Naive B cell (primary cell): ENCODE results near the gene UNC13A. TPM values are rescaled to one million over a fixed set of nuclear protein-coding genes. Genes with fewer than 3 reads are reported as not detected.

Experiments
- ATAC-seq, 2 donors: fragments of 150-1000 bp; cut with Tn5 transposase; 2 replicates each; pipeline ENCODE4 v1.10.0; 2021; ENCODE audit warnings: low read depth in 2 of 2, mild to moderate bottlenecking in 2 of 2, moderate library complexity in 2 of 2
- DNase-seq: peaks from one replicate; pipeline ENCODE4 v3.0.0; 2022
- H3K27ac Mint-ChIP-seq, 6 donors: one replicate each; pipeline ENCODE4 v1.8.0; 2020 to 2022; ENCODE audit warnings: mild to moderate bottlenecking in 6 of 6, mixed read lengths in 6 of 6, moderate library complexity in 5 of 6, inconsistent platforms in 2 of 6
- H3K27me3 Mint-ChIP-seq, 3 donors: one replicate each; pipeline ENCODE4 v1.8.0; 2021 to 2022; ENCODE audit warnings: mixed read lengths in 3 of 3, mild to moderate bottlenecking in 1 of 3
- H3K36me3 Mint-ChIP-seq, 2 donors: one replicate each; pipeline ENCODE4 v1.8.0; 2020 to 2022; ENCODE audit warnings: mixed read lengths in 2 of 2, inconsistent platforms in 1 of 2, mild to moderate bottlenecking in 1 of 2
- H3K4me1 Mint-ChIP-seq, 3 donors: one replicate each; pipeline ENCODE4 v1.8.0; 2020 to 2022; ENCODE audit warnings: mixed read lengths in 3 of 3, inconsistent platforms in 1 of 3, mild to moderate bottlenecking in 1 of 3, moderate library complexity in 1 of 3
- H3K4me3 Mint-ChIP-seq, 8 donors: one replicate each; pipeline ENCODE4 v1.8.0; 2020 to 2022; ENCODE audit warnings: mild to moderate bottlenecking in 8 of 8, mixed read lengths in 8 of 8, moderate library complexity in 8 of 8, inconsistent platforms in 2 of 8
- H3K9me3 Mint-ChIP-seq, 7 donors: one replicate each; pipeline ENCODE4 v1.8.0; 2020 to 2022; ENCODE audit warnings: mixed read lengths in 7 of 7, mild to moderate bottlenecking in 5 of 7, inconsistent platforms in 2 of 7, moderate library complexity in 1 of 7
- polyA plus RNA-seq, 6 donors: library from polyadenylated mRNA; unstranded; fragments of 300-500 nt; fragmentation: Illumina TruSeq; gene quantifications; one replicate each; pipeline ENCODE4 v1.2.3, GENCODE V29; 2021; ENCODE audit warnings: low read depth in 6 of 6

The UNC13A gene
- polyA plus RNA-seq, 6 donors from 2014 or later = not detected

GRCh38 chr19:17625980-17626379 is 62.2 kb downstream of the UNC13A start:
- Mint-ChIP-seq H3K9me3 (peaks cover 0 to 15% (median 10%) of the 10 kb centered on the region in 7 donors), H3K27ac (no peak overlapping the region), H3K27me3 (peaks cover 16 to 21% (median 19%) of the 10 kb centered on the region in 3 donors), H3K4me1 (peaks cover 0 to 4% (median 0%) of the 10 kb centered on the region in 3 donors), H3K4me3 (no peak overlapping the region), H3K36me3 (no peaks in the 10 kb centered on the region)
- no peak for DNase-seq
- ATAC-seq = no peak

GRCh38 chr19:17625043-17625442 is 63.1 kb downstream of the UNC13A start:
- no peak for ATAC-seq
- H3K9me3 Mint-ChIP-seq = peaks cover 0 to 16% (median 10%) of the 10 kb centered on the region in 7 donors
- no peak overlapping the region for H3K4me3 Mint-ChIP-seq

GRCh38 chr19:17624314-17624991 is 63.7 kb downstream of the UNC13A start:
- DNase-seq = no peak
- Mint-ChIP-seq H3K36me3 (no peaks in the 10 kb centered on the region), H3K9me3 (peaks cover 0 to 16% (median 10%) of the 10 kb centered on the region in 7 donors), H3K27ac (no peak overlapping the region), H3K4me3 (no peak overlapping the region), H3K4me1 (peaks cover 0 to 4% (median 0%) of the 10 kb centered on the region in 3 donors), H3K27me3 (peaks cover 17 to 21% (median 19%) of the 10 kb centered on the region in 3 donors)
- no peak for ATAC-seq

More at GRCh38 chr19:17625043-17625442, 63.1 kb downstream of the UNC13A start:
- H3K27me3 Mint-ChIP-seq = peaks cover 17 to 21% (median 19%) of the 10 kb centered on the region in 3 donors
- DNase-seq = no peak
- H3K27ac Mint-ChIP-seq = no peak overlapping the region
- peaks cover 0 to 4% (median 0%) of the 10 kb centered on the region in 3 donors for H3K4me1 Mint-ChIP-seq
- H3K36me3 Mint-ChIP-seq = no peaks in the 10 kb centered on the region

GRCh38 chr19:17623224-17623935 is 64.8 kb downstream of the UNC13A start:
- H3K27ac Mint-ChIP-seq = no peak overlapping the region
- no peak for ATAC-seq
- no peak for DNase-seq
- H3K4me3 Mint-ChIP-seq = peak overlapping the region in 1 of 8 donors; percentile 41
- H3K4me1 Mint-ChIP-seq = peaks cover 0 to 4% (median 0%) of the 10 kb centered on the region in 3 donors
- H3K27me3 Mint-ChIP-seq = peaks cover 17 to 28% (median 26%) of the 10 kb centered on the region in 3 donors
- H3K9me3 Mint-ChIP-seq = peaks cover 0 to 16% (median 10%) of the 10 kb centered on the region in 7 donors
- H3K36me3 Mint-ChIP-seq = no peaks in the 10 kb centered on the region

- Mint-ChIP-seq H3K36me3 (no peaks in the 10 kb centered on the region), H3K27ac (no peak overlapping the region), H3K4me1 (peaks cover 10 to 14% (median 13%) of the 10 kb centered on the region in 3 donors), H3K9me3 (peaks cover 4 to 20% (median 9%) of the 10 kb centered on the region in 7 donors), H3K4me3 (no peak overlapping the region), H3K27me3 (peaks cover 14 to 42% (median 40%) of the 10 kb centered on the region in 3 donors)
- DNase-seq (no peak), ATAC-seq (no peak)
These were observed 67.5 kb downstream of the UNC13A start for GRCh38 chr19:17620696-17621095.

GRCh38 chr19:17618936-17619335 is 69.2 kb downstream of the UNC13A start:
- Mint-ChIP-seq H3K36me3 (no peaks in the 10 kb centered on the region), H3K27ac (no peak overlapping the region), H3K4me3 (peak overlapping the region in 1 of 8 donors; percentile 16), H3K9me3 (peaks cover 4 to 19% (median 9%) of the 10 kb centered on the region in 7 donors), H3K27me3 (peaks cover 8 to 39% (median 30%) of the 10 kb centered on the region in 3 donors), H3K4me1 (peaks cover 10 to 14% (median 13%) of the 10 kb centered on the region in 3 donors)
- ATAC-seq (no peak), DNase-seq (no peak)

- Mint-ChIP-seq H3K27me3 (peaks cover 10 to 42% (median 30%) of the 10 kb centered on the region in 3 donors), H3K9me3 (peaks cover 4 to 19% (median 9%) of the 10 kb centered on the region in 7 donors), H3K4me3 (peak overlapping the region in 1 of 8 donors; percentile 16), H3K4me1 (peaks cover 10 to 14% (median 13%) of the 10 kb centered on the region in 3 donors), H3K27ac (no peak overlapping the region), H3K36me3 (no peaks in the 10 kb centered on the region)
- ATAC-seq = no peak
- DNase-seq = no peak
These were observed 69.8 kb downstream of the UNC13A start for GRCh38 chr19:17618281-17618903.

GRCh38 chr19:17617807-17618192 is 70.4 kb downstream of the UNC13A start:
- H3K4me1 Mint-ChIP-seq = peaks cover 10 to 13% (median 13%) of the 10 kb centered on the region in 3 donors
- peaks cover 12 to 46% (median 30%) of the 10 kb centered on the region in 3 donors for H3K27me3 Mint-ChIP-seq
- peaks cover 4 to 17% (median 9%) of the 10 kb centered on the region in 7 donors for H3K9me3 Mint-ChIP-seq
- DNase-seq (no peak), ATAC-seq (no peak)
- H3K4me3 Mint-ChIP-seq = peak overlapping the region in 2 of 8 donors; percentile 6 to 46
- H3K36me3 Mint-ChIP-seq = no peaks in the 10 kb centered on the region
- peak overlapping the region in 1 of 6 donors; percentile 85 for H3K27ac Mint-ChIP-seq

- Mint-ChIP-seq H3K9me3 (peaks cover 4 to 17% (median 9%) of the 10 kb centered on the region in 7 donors), H3K36me3 (no peaks in the 10 kb centered on the region), H3K4me1 (peaks cover 10 to 13% (median 10%) of the 10 kb centered on the region in 3 donors), H3K27ac (peak overlapping the region in 2 of 6 donors; percentile 44 to 83), H3K4me3 (peak overlapping the region in 7 of 8 donors; percentile 24 to 85 (median 60)), H3K27me3 (peaks cover 14 to 49% (median 36%) of the 10 kb centered on the region in 3 donors)
- DNase-seq = no peak
- ATAC-seq = peak; percentile 66 to 70
These were observed 71.0 kb downstream of the UNC13A start for GRCh38 chr19:17616961-17617806.

- peaks cover under 1 to 14% (median 4%) of the 10 kb centered on the region in 7 donors for H3K9me3 Mint-ChIP-seq
- peak overlapping the region in 7 of 8 donors; percentile 24 to 85 (median 60) for H3K4me3 Mint-ChIP-seq
- H3K4me1 Mint-ChIP-seq = peaks cover 10 to 13% (median 10%) of the 10 kb centered on the region in 3 donors
- peaks cover 17 to 51% (median 40%) of the 10 kb centered on the region in 3 donors for H3K27me3 Mint-ChIP-seq
- H3K36me3 Mint-ChIP-seq = no peaks in the 10 kb centered on the region
- H3K27ac Mint-ChIP-seq = peak overlapping the region in 1 of 6 donors; percentile 83
- ATAC-seq = peak in 1 of 2 donors; percentile 15
- no peak for DNase-seq
These were observed 71.5 kb downstream of the UNC13A start for GRCh38 chr19:17616686-17616960.

GRCh38 chr19:17615889-17616685 is 72.1 kb downstream of the UNC13A start:
- H3K9me3 Mint-ChIP-seq = peaks cover 0 to 12% (median under 1%) of the 10 kb centered on the region in 7 donors
- DNase-seq (no peak), ATAC-seq (peak in 1 of 2 donors; percentile 24)
- peak overlapping the region in 6 of 8 donors; percentile 29 to 85 (median 64) for H3K4me3 Mint-ChIP-seq
- peaks cover 10 to 13% (median 10%) of the 10 kb centered on the region in 3 donors for H3K4me1 Mint-ChIP-seq
- no peaks in the 10 kb centered on the region for H3K36me3 Mint-ChIP-seq
- peaks cover 14 to 51% (median 40%) of the 10 kb centered on the region in 3 donors for H3K27me3 Mint-ChIP-seq
- no peak overlapping the region for H3K27ac Mint-ChIP-seq

- ATAC-seq = no peak
- peaks cover 0 to 14% (median 2%) of the 10 kb centered on the region in 7 donors for H3K9me3 Mint-ChIP-seq
These were observed 73.7 kb downstream of the UNC13A start for GRCh38 chr19:17614476-17614875.

More at GRCh38 chr19:17614476-17614875, 73.7 kb downstream of the UNC13A start:
- Mint-ChIP-seq H3K4me3 (no peak overlapping the region), H3K27ac (no peak overlapping the region), H3K4me1 (peaks cover 10 to 15% (median 10%) of the 10 kb centered on the region in 3 donors), H3K36me3 (no peaks in the 10 kb centered on the region), H3K27me3 (peaks cover 12 to 54% (median 40%) of the 10 kb centered on the region in 3 donors)
- DNase-seq = no peak
